AG04449 (cell line): ENCODE data around the gene CHMP4B.

Experiments used
- CTCF ChIA-PET: fragments of 350-600 bp; formaldehyde crosslinking; extraction: SDS; loops from one replicate; lab custom pipeline; 2021; ENCODE audit warnings: antibody characterized with exemption; lab: Yijun Ruan, JAX
- POLR2A ChIA-PET: fragments of 400-600, 350-600 bp; formaldehyde crosslinking; extraction: SDS; loops from one replicate; lab custom pipeline; 2020; ENCODE audit warnings: antibody characterized with exemption, inconsistent platforms; lab: Yijun Ruan, JAX
- DNase-seq: peaks from one replicate; pipeline ENCODE4 v3.0.0-alpha.2; 2010; ENCODE audit warnings: low read depth, low spot score
- H3K4me3 ChIP-seq: 2 replicates; pipeline ENCODE4 v1.5.1; 2011; ENCODE audit warnings: low read depth, mild to moderate bottlenecking, control low read depth, low read length
- CTCF ChIP-seq: IDR thresholded peaks from one replicate; pipeline ENCODE4 v1.5.1; 2011; ENCODE audit warnings: mild to moderate bottlenecking, moderate library complexity, low read length, control low read depth, inconsistent platforms; ENCODE audit not compliant: insufficient read depth; ENCODE audit errors: missing control alignments

Gene CHMP4B

GRCh38 chr20:33781133-33781532 is 30.0 kb upstream of the CHMP4B start:
- no peak for TF ChIP-seq CTCF
- ChIA-PET CTCF (interaction anchor here (1.6 kb wide), 1 partner anchor 11 kb away, joined by 6 read pairs; no protein-coding TSS in a partner anchor), POLR2A (no interaction called here)
- DNase-seq: no peak
- H3K4me3 ChIP-seq: no peak overlapping the region

DNA sequence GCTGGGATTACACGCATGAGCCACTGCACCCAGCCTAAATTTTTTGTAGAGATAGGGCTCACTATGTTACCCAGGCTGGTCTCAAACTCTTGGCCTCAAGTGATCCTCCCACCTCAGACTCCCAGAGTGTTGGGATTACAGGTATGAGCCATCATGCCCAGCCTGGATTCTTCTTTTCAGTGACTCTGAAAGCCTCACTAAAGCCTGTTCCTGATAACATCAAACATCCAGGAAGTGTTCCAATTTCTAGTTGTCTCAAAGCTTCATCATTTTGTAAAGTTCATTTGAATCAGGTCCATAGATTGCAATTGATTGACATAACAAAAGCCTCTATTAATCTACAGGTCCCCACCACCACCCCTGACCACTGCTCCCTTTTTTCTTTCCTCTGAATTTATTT is 29.2 kb upstream of the CHMP4B start:
- TF ChIP-seq CTCF: no peak
- CTCF ChIA-PET: interaction anchor here (0.7 to 1.4 kb wide), 2 partner anchors 49 to 347 kb away, joined by 3 read pairs; no protein-coding TSS in a partner anchor
- DNase-seq: no peak
- POLR2A ChIA-PET: no interaction called here
- H3K4me3 ChIP-seq: no peak overlapping the region

DNA sequence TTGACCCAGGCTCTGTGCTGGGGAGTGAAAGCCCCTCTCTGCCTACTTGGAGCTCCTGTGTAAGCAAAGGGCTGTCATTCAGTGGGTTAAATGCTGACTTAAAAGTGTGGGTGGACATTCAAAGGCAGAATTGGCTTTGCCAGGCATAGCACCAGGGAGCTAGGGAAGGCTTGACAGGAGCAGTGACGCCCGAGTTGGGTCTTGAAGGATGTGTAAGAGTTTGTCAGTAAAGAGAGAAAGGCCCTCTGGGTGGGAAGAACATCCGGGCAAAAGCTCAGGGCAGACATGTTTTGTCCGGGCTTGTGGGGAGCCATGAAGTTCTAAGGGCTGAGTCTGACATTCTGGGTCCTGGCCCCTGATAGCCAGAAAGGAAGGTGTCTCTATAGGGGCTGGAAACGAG is 27.9 kb upstream of the CHMP4B start:
- no peak for DNase-seq
- H3K4me3 ChIP-seq: no peak overlapping the region
- POLR2A ChIA-PET: no interaction called here
- CTCF ChIA-PET: interaction anchor here (0.9 to 1.4 kb wide), 3 partner anchors 9 to 287 kb away, joined by 3 to 6 read pairs (median 3); no protein-coding TSS in a partner anchor
- TF ChIP-seq CTCF: no peak

GRCh38 chr20:33783818-33784217 is 27.3 kb upstream of the CHMP4B start:
- POLR2A ChIA-PET: no interaction called here
- no peak for TF ChIP-seq CTCF
- no peak for DNase-seq
- no peak overlapping the region for H3K4me3 ChIP-seq
- CTCF ChIA-PET: interaction anchor here (1.4 kb wide), 1 partner anchor 9 kb away, joined by 6 read pairs; no protein-coding TSS in a partner anchor

DNA sequence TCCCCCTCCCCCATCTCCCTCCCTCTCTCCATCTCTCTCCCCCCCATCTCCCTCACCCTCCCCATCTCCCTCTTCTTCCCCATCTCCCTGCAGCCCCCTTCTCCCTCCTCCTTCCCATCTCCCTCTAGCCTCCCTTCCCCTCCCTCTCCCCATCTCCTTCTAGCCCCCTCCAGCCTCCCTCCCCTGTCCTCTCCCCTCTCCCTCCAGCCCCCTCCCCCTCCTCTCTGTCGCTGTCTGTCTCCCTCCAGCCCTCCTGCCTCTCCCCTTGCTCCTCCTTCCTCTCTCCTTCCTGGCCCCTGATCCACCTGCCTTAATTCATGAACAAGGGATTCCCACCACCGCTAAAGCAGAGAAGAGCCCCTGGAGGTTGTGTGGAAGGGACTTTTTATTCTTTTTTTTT is 26.9 kb upstream of the CHMP4B start:
- no peak for DNase-seq
- CTCF ChIA-PET: no interaction called here
- POLR2A ChIA-PET: no interaction called here
- no peak overlapping the region for H3K4me3 ChIP-seq
- TF ChIP-seq CTCF: no peak

DNA sequence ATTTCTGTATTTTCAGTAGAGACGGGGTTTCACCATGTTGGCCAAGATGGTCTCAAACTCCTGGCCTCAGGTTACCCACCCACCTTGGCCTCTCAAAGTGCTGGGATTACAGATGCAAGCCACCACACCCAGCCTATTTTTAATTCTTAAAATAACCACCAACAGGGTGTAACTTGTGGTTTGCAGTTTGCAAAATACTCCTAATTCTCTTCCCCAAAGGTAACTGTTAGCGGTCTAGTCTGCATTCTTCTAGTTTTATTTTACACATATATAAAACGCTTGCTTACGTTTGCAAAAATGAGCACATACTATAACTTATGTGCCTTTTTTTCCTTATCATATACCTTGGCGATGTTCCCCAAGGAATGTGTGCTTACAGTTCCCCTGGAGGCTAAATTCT is 25.6 kb upstream of the CHMP4B start:
- no peak for DNase-seq
- CTCF ChIA-PET: no interaction called here
- no peak for TF ChIP-seq CTCF
- H3K4me3 ChIP-seq: no peak overlapping the region
- POLR2A ChIA-PET: no interaction called here
